DMS 273 treated with DMSO at 0.1 percent for 48 hours (cell line): ENCODE data around the gene MMD2.
A peak's percentile ranks its signal among the peaks of the same experiment; 100 is the strongest.
"Not testable (repeated sequence)": the region's sequence is repeated elsewhere in the genome, so short reads cannot be mapped to it uniquely, and the experiment has no call there.

Experiments
- DNase-seq: peaks from one replicate; lab custom pipeline; 2025; lab: John Stamatoyannopoulos, UW

MMD2 gene, protein sequence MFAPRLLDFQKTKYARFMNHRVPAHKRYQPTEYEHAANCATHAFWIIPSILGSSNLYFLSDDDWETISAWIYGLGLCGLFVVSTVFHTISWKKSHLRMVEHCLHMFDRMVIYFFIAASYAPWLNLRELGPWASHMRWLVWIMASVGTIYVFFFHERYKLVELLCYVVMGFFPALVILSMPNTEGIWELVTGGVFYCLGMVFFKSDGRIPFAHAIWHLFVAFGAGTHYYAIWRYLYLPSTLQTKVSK

GRCh38 chr7:4958477-4959301, at the start of gene MMD2:
TSS of gene MMD2 (minus strand) at chr7:4959187. CDS start at chr7:4959017, 170 bp downstream.
- DNase-seq: peak; percentile 34

DNA sequence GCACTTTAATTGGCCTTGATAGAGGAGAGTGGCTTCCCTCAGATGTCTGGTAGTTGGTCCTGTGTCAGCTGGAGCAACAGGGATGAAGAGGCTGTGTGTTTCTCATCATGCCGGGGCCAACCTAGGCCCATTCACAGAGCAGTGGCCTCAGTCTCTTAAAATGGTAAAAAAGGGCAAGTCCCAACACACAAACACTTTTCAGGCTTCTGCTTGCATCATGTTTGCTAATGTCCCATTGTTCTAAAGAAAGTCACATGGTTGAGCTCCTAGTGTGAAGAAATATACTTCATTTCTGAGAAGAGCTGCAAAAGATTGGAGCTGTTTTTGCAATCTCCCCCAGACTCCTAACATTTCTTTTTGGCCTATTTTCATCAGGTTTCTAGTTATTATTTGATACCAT, 46.1 kb upstream of the MMD2 start:
- no peak for DNase-seq

GRCh38 chr7:5001911-5002310, 42.9 kb upstream of the MMD2 start:
- no peak for DNase-seq

- DNase-seq: no peak
Observed at GRCh38 chr7:5001003-5001402, 42.0 kb upstream of the MMD2 start.

DNA sequence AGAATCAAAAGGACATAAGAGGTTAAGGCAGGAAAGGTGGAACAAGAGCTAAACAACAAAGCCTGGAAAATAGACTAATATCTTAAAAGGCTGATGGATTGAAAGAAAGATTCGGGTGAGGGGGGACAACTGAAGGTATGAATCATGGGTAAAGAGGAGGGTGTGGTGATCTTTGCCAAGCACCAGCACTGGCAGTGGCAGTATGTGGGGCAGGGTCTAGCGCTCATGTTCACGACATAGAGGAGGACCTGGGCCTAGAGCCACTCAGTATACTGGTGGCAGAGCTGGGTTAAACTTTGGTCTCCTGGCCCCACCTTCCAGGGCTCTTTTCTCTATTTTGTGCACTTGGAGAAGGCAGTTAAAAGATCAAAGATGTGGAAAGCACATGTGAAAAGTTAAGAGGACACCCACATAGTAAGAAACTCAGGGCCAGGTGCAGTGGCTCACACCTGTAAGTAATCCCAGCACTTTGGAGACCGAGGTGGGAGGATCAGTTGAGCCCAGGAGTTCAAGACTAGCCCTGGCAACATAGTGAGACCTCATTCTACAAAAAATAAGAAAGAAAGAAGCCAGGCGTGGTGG, 40.5 kb upstream of the MMD2 start:
- no peak for DNase-seq

DNA sequence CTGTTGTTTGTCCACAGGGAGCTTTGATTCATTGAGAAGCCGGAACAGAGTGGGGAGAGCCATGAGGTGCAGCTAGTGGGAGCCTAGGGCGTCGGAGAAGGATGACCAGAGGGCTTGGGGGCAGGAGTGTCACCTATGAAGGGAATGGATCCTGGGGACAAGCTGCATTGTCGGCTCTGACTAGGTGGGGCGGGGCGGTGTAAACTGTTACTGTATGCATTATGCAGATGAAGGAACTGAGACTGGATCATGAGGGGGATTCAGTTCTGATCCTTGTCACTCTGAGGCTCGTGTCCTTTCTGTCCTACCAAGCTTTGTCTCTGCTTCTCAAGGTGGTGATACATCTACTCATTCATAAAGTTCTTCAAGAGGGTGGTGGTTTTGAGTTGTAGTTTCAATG, 39.9 kb upstream of the MMD2 start:
- no peak for DNase-seq

DNA sequence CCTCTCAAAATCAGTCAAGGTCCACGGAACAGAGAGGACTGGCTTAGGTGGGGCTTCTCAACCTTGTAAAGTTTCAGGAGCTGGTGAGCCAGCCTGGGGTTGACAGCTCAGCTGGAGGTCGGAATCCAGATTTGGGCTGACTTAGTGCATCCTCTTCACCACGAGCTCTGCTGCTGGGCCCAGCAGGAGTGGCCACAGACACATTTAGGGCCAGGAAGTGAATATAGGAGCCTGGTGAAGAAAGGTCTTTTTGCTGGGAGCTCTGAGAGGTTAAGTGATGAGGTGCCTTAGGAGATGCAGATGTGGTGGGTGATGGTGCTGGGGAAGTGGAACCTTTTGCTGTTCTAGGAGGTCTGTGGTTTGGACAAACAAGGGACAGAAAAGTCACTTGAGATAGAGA, 39.3 kb upstream of the MMD2 start:
- no peak for DNase-seq

GRCh38 chr7:4996696-4997222, 37.8 kb upstream of the MMD2 start:
- no peak for DNase-seq

DNA sequence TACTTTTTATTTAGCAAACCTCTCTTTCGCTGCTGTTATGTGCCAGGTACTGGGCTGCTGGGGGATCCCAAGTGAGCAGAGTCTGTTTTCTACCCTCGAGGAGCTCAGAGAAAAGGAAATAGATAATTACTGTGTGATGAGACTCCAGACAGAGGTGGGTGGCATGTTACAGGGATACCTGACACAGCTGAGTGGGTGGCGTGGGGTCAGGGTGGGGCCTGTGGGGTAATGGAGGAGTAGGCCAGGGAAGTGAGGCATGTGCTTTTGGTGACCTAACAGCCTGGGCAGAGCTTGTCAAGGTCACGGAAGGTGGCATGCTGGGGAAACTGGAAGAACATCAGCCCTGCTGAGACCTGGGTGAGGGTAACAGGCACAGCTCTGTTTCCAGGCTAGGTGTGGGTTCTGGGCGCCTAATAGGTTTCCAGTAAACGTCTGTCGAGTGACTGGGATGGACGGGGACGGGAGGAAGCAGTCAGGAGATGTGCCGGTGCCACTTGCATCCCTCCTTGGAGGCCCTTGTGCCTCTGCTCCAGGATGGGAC, 36.5 kb upstream of the MMD2 start:
- DNase-seq: no peak

DNA sequence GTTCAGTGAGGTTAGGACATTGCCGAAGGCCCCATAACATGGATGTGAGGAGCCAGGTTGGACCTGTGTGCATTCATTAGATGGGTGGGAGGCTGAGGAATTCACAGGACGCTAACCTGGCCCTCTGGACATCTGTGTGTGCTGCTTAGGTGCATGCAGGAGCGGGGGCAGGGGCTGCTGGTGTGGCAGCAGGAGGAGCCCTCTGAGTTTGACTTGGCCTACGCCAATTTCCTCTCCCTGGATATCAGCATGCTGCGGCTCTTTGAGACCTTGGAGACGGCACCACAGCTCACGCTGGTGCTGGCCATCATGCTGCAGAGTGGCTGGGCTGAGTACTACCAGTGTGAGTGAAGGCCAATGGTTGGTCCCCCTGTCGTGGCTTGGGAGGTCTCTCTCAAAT, 34.5 kb upstream of the MMD2 start:
- DNase-seq: no peak

DNA sequence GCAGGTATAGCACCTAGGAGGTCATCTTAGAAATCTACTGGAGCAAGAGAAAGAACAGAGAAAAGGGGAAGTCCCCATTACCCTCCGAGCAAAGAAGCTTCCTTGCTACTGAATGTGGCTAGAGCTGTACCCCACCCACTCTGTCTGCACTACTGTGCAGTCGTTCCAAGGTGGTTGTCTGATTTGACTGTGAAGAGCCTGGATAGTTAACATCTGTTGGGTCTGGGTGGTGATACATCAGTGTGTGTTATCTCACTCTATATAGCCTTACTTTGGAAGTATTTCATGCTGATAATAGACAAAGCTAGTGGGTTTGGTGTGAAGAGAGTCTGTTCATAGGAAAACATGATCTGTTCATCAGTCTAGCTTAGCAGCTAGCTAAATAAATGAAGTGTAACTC, 23.8 kb upstream of the MMD2 start:
- DNase-seq: not testable (repeated sequence)

DNA sequence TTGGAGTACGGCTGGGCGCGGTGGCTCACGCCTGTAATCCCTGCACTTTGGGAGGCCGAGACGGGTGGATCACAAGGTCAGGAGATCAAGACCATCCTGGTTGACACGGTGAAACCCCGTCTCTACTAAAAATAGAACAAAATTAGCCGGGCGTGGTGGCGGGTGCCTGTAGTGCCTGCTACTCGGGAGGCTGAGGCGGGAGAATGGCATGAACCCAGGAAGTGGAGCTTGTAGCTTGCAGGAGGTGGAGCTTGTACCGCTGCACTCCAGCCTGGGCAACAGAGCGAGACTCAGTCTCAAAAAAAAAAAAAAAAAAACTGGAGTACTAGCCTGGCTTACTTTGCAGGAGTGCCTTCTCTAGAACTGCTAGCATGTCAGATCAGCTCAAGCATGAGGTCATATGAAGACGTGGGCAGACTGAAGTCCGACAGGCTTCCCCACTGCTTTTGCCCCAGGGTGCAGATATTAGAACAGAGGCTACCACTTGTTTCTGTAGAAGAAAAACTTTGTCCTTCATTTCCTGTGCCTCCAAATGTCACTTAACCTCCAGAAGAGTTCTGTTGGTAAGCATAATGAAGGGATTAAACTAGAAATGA, 22.4 kb upstream of the MMD2 start:
- DNase-seq: not testable (repeated sequence)

DNA sequence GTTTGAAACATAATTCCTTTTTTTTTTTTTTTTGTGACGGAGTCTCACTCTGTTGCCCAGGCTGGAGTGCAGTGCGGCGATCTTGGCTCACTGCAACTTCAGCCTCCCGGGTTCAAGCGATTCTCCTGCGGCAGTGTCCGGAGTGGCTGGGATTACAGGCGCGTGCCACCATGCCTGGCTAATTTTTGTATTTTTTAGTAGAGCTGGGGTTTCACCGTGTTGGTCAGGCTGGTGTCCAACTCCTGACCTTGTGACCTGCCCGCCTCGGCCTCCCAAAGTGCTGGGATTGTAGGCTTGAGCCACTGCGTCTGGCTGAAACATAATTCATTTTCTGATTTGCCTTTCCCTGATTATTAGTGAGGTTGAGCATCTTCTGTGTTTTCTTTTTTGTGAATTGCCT, 16.6 kb upstream of the MMD2 start:
- DNase-seq: not testable (repeated sequence)

- peak; percentile 81 for DNase-seq
Observed at GRCh38 chr7:4973728-4974198, 14.8 kb upstream of the MMD2 start.

DNA sequence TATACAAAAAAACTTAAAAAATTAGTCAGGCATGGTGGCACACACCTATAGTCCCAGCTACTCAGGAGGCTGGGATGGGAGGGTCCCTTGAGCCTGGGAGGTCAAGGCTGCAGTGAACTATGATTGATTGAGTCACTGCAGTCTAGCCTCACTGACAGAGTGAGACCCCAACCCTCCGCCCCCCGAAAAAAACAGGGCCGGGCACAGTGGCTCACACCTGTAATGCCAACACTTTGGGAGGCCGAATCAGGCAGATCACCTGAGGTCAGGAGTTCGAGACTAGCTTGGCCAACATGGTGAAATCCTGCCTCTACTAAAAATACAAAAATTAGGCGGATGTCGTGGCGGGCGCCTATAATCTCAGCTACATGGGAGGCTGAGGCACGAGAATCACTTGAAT, 13.5 kb upstream of the MMD2 start:
- not testable (repeated sequence) for DNase-seq

GRCh38 chr7:4965295-4966022, 6.5 kb upstream of the MMD2 start:
- no peak for DNase-seq

- no peak for DNase-seq
Observed at GRCh38 chr7:4964506-4964905, 5.5 kb upstream of the MMD2 start.

DNA sequence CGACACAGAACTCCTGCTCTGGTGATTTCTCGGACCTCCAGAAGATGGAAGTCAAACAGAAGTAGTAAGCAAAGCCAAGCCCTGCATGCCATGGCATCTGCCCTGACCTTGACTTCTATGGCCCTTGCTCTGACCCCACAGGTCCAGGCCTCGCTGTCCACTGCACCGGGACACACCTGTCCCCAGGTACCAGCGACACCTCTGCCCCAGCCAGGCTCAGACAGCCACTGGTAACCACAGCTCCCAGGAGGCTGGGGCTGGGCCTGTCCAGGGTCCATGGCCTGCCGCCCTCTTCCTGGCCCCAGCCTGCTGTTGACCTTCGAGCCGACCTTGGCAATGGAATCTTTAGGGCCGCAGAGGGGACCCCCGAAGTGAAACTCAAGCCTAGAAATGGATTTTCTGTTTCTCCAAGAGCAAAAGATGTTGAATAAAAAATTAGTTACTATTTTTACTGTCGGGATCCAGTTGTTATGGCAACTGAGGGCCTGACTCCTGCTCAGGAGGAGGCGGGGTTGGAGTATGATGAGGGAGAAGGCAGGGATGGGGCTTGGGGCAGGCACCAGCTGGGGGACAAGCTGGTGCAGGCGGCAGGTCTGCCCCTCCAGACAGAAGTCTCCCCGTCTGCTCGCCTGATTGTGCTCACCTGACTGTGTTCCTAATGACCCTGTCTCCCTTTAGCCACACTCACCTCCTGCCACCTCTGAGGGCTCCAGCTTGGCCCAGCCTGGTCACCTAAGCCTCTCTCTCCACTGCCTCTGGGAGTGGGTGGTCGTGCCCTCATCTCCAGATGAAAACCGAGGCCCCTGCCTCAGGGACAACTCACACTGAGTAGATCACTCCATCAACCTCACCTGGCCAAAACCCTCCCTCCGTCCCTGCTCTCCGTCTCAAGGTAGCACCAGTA, 4.1 kb upstream of the MMD2 start:
- DNase-seq: peak; percentile 16

- no peak for DNase-seq
Observed at GRCh38 chr7:4960363-4960762, 1.4 kb upstream of the MMD2 start.

GRCh38 chr7:4959893-4960292, 906 bp upstream of the MMD2 start:
- no peak for DNase-seq
